Medulla oblongata (tissue), 1 donor: ENCODE results near the gene CYYR1.

Experiments
- DNase-seq: peaks from one replicate; pipeline ENCODE4 v3.0.0-alpha.2; 2015; ENCODE audit errors: extremely low spot score

CYYR1 gene

GRCh38 chr21:26437326-26438009 lies 135.6 kb downstream of the CYYR1 start:
- DNase-seq, result no peak

GRCh38 chr21:26433386-26433785 lies 139.7 kb downstream of the CYYR1 start:
- no peak for DNase-seq

- no peak for DNase-seq
Observed at GRCh38 chr21:26432410-26432809, 140.7 kb downstream of the CYYR1 start.

GRCh38 chr21:26425576-26425975 lies 147.5 kb downstream of the CYYR1 start:
- no peak for DNase-seq

GRCh38 chr21:26423511-26423910 lies 149.6 kb downstream of the CYYR1 start:
- DNase-seq, result no peak

- DNase-seq, result no peak
Observed at GRCh38 chr21:26422706-26423105, 150.4 kb downstream of the CYYR1 start.

- no peak for DNase-seq
Observed at GRCh38 chr21:26422138-26422537, 150.9 kb downstream of the CYYR1 start.

GRCh38 chr21:26421724-26422123 lies 151.4 kb downstream of the CYYR1 start:
- DNase-seq, result no peak
